Measurements from ENCODE around the gene TUBB2B. TPM values are rescaled to one million over a fixed set of nuclear protein-coding genes. Genes with fewer than 3 reads are reported as not detected.

TUBB2B gene
- total and polyA plus RNA-seq, 9 of the 15 experiments (the other 6 are each of a cell fraction or from before 2014, with no cell fraction given): 0.11 to 9.7 (median 4.6) TPM

GRCh38 chr6:3247255-3248146 lies 20.0 kb upstream of the TUBB2B start (continued):
- TF ChIP-seq, protein P1, sequence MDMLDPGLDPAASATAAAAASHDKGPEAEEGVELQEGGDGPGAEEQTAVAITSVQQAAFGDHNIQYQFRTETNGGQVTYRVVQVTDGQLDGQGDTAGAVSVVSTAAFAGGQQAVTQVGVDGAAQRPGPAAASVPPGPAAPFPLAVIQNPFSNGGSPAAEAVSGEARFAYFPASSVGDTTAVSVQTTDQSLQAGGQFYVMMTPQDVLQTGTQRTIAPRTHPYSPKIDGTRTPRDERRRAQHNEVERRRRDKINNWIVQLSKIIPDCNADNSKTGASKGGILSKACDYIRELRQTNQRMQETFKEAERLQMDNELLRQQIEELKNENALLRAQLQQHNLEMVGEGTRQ (CRISPR knock-in tag; IDR thresholded peaks at IDR 0.05): peak; percentile 64
- TF ChIP-seq CBFA2T2 (conservative IDR thresholded peaks at IDR 0.05): peak; percentile 27; the same call in 1 of the 2 replicates
- peak; percentile 71 for TF ChIP-seq SMARCE1 (IDR thresholded peaks at IDR 0.05)
- TF ChIP-seq MCM7 (IDR thresholded peaks at IDR 0.05): no peak
- TF ChIP-seq ZNF280A (IDR thresholded peaks at IDR 0.05; ENCODE audit: low read depth, partially characterized antibody): no peak
- TF ChIP-seq CBFA2T3 (IDR thresholded peaks at IDR 0.05): peak; percentile 18; the same call in 1 of the 2 replicates
- no peak for TF ChIP-seq MEF2D (tag; conservative IDR thresholded peaks at IDR 0.05; ENCODE audit: low read depth)
- TF ChIP-seq HDAC1 (IDR thresholded peaks at IDR 0.05): 0 out of 4 replicates have a peak, but pooled peaks of 1 of the 2 experiments have one; percentile 20
- TF ChIP-seq ZNF668 (CRISPR knock-in tag; IDR thresholded peaks at IDR 0.05): no peak
- TF ChIP-seq MTA3 (IDR thresholded peaks at IDR 0.05; ENCODE audit: borderline replicate concordance): 0 out of 2 replicates have a peak, but pooled peaks have one; percentile 30
- no peak for TF ChIP-seq FOXJ2 (tag; IDR thresholded peaks at IDR 0.05)
- TF ChIP-seq ZNF232 (CRISPR knock-in tag; IDR thresholded peaks at IDR 0.05): no peak
- TF ChIP-seq FOXA1 (IDR thresholded peaks at IDR 0.05; ENCODE audit: borderline replicate concordance): no peak
- TF ChIP-seq SMAD3 (CRISPR knock-in tag; conservative IDR thresholded peaks at IDR 0.05): no peak
- no peak for TF ChIP-seq SRSF3 (IDR thresholded peaks at IDR 0.05; ENCODE audit: insufficient read depth, low read length)
- TF ChIP-seq ARID1B (IDR thresholded peaks at IDR 0.05): peak; percentile 61
- TF ChIP-seq TGIF2 (CRISPR knock-in tag; IDR thresholded peaks at IDR 0.05): no peak
- TF ChIP-seq NR1H2 (CRISPR knock-in tag; IDR thresholded peaks at IDR 0.05): no peak
- TF ChIP-seq, protein P2, sequence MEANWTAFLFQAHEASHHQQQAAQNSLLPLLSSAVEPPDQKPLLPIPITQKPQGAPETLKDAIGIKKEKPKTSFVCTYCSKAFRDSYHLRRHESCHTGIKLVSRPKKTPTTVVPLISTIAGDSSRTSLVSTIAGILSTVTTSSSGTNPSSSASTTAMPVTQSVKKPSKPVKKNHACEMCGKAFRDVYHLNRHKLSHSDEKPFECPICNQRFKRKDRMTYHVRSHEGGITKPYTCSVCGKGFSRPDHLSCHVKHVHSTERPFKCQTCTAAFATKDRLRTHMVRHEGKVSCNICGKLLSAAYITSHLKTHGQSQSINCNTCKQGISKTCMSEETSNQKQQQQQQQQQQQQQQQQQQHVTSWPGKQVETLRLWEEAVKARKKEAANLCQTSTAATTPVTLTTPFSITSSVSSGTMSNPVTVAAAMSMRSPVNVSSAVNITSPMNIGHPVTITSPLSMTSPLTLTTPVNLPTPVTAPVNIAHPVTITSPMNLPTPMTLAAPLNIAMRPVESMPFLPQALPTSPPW (CRISPR knock-in tag; IDR thresholded peaks at IDR 0.05): peak; percentile 74
- TF ChIP-seq MCM3 (IDR thresholded peaks at IDR 0.05): no peak
- no peak for TF ChIP-seq ZBTB1 (CRISPR knock-in tag; IDR thresholded peaks at IDR 0.05; ENCODE audit: borderline replicate concordance, low read depth)
- no peak for TF ChIP-seq ZNF655 (CRISPR knock-in tag; IDR thresholded peaks at IDR 0.05)
- TF ChIP-seq ESRRA (IDR thresholded peaks at IDR 0.05; ENCODE audit: borderline replicate concordance, low read depth): no peak
- TF ChIP-seq ZNF239 (CRISPR knock-in tag; IDR thresholded peaks at IDR 0.05): no peak
- TF ChIP-seq EHMT2 (IDR thresholded peaks at IDR 0.05): no peak
- TF ChIP-seq ZSCAN32 (CRISPR knock-in tag; IDR thresholded peaks at IDR 0.05): no peak
